H1 (cell line): ENCODE data around the gene RPS6KA5. TPM values are rescaled to one million over a fixed set of nuclear protein-coding genes. Genes with fewer than 3 reads are reported as not detected.
"Not testable (repeated sequence)": the region's sequence is repeated elsewhere in the genome, so short reads cannot be mapped to it uniquely, and the experiment has no call there.

ENCODE experiments used
- CTCF ChIA-PET: fragments of 300-600 bp; sonication (Branson Sonifier 250); formaldehyde crosslinking; loops from one replicate; lab custom pipeline; 2021; ENCODE audit not compliant: partially characterized antibody; lab: Charles Lee
- POLR2A ChIA-PET: fragments of 300-600 bp; sonication (Branson Sonifier 250); formaldehyde crosslinking; loops from one replicate; lab custom pipeline; 2021; ENCODE audit warnings: inconsistent platforms; ENCODE audit not compliant: partially characterized antibody; lab: Charles Lee
- DNase-seq, 2 experiments: peaks; one replicate each; pipeline versions ENCODE4 v3.0.0 to v3.0.0-alpha.2; 2010 to 2022; ENCODE audit warnings: low spot score in 2 of 2, low read depth in 1 of 2, mixed read lengths in 1 of 2
- FAIRE-seq: peaks from 2 replicates; lab custom pipeline; 2011; peaks lifted over from hg19 to GRCh38; lab: Jason Lieb, UNC
- H2AFZ ChIP-seq: 2 replicates; pipeline ENCODE4 v1.8.1; 2012; ENCODE audit warnings: low read length, inconsistent platforms
- H2AK5ac ChIP-seq: 2 replicates; pipeline ENCODE4 v1.6.1; 2013; ENCODE audit warnings: low read depth, low read length
- H2BK120ac ChIP-seq: replicated peaks from 2 replicates; pipeline ENCODE3; 2013; ENCODE audit warnings: low read depth, low read length, inconsistent platforms
- H2BK12ac ChIP-seq: 2 replicates; pipeline ENCODE4 v1.6.1; 2013; ENCODE audit warnings: low read depth, low read length
- H2BK15ac ChIP-seq: 2 replicates; pipeline ENCODE4 v1.6.1; 2013; ENCODE audit warnings: low read length
- H2BK20ac ChIP-seq: 2 replicates; pipeline ENCODE4 v1.6.1; 2013; ENCODE audit warnings: low read length
- H2BK5ac ChIP-seq: 2 replicates; pipeline ENCODE4 v1.6.1; 2013; ENCODE audit warnings: low read depth, low read length
- H3K14ac ChIP-seq: 2 replicates; pipeline ENCODE4 v1.6.1; 2013; ENCODE audit warnings: inconsistent platforms; ENCODE audit not compliant: insufficient read length
- H3K18ac ChIP-seq: 2 replicates; pipeline ENCODE4 v1.6.1; 2013; ENCODE audit warnings: low read length; ENCODE audit errors: extremely low read depth
- H3K23ac ChIP-seq: 2 replicates; pipeline ENCODE4 v1.6.1; 2013; ENCODE audit warnings: inconsistent platforms; ENCODE audit not compliant: insufficient read length
- H3K23me2 ChIP-seq: 2 replicates; pipeline ENCODE4 v1.6.1; 2013; ENCODE audit warnings: low read depth, low read length
- H3K27ac ChIP-seq: 2 replicates; pipeline ENCODE4 v1.6.1; 2011; ENCODE audit warnings: low read depth, low read length, inconsistent platforms
- H3K27me3 ChIP-seq, 4 experiments: replicated peaks in 1 of 4; 1 replicate in 1 of 4; 2 replicates in 3 of 4; pipeline versions ENCODE4 v1.6.1 to v1.8.1; 2011 to 2013; ENCODE audit warnings: low read length in 3 of 4, mild to moderate bottlenecking in 3 of 4, inconsistent platforms in 2 of 4, mixed read lengths in 2 of 4, moderate library complexity in 1 of 4; ENCODE audit not compliant: control insufficient read depth in 3 of 4, insufficient read depth in 3 of 4; ENCODE audit errors: extremely low read depth in 1 of 4
- H3K36me3 ChIP-seq, 4 experiments: 2 replicates each; pipeline versions ENCODE4 v1.6.1 to v1.8.1; 2011 to 2013; ENCODE audit warnings: mild to moderate bottlenecking in 4 of 4, low read length in 3 of 4, moderate library complexity in 2 of 4, control low read depth in 1 of 4, inconsistent platforms in 1 of 4; ENCODE audit not compliant: insufficient read depth in 4 of 4, control insufficient read depth in 2 of 4
- H3K4ac ChIP-seq: replicated peaks from 2 replicates; pipeline ENCODE3; 2013; ENCODE audit warnings: low read length, low read depth, mixed read lengths, inconsistent platforms; ENCODE audit not compliant: insufficient read length
- H3K4me1 ChIP-seq, 4 experiments: replicated peaks in 1 of 4; 1 replicate in 1 of 4; 2 replicates in 3 of 4; pipeline versions ENCODE4 v1.6.1 to v1.8.1; 2011 to 2013; ENCODE audit warnings: low read length in 3 of 4, inconsistent platforms in 2 of 4, mixed read lengths in 1 of 4; ENCODE audit not compliant: insufficient read depth in 4 of 4, control insufficient read depth in 3 of 4
- H3K4me2 ChIP-seq, 2 experiments: 2 replicates each; pipeline versions ENCODE4 v1.6.1 to v1.8.1; 2011 to 2013; ENCODE audit warnings: low read depth in 2 of 2, low read length in 2 of 2, control low read depth in 1 of 2, inconsistent platforms in 1 of 2, mild to moderate bottlenecking in 1 of 2; ENCODE audit not compliant: insufficient read depth in 1 of 2
- H3K4me3 ChIP-seq, 4 experiments: fragments of 200-600, 300-600 bp in 1 of 4; sonication (generic), shearing (Covaris generic), sonication (Bioruptor Twin) in 1 of 4; 2 replicates each; pipeline versions ENCODE4 v1.5.1 to v1.8.1; 2011 to 2016; ENCODE audit warnings: low read length in 4 of 4, low read depth in 3 of 4, control low read depth in 2 of 4, inconsistent platforms in 2 of 4, mild to moderate bottlenecking in 2 of 4, mixed read lengths in 1 of 4, moderate library complexity in 1 of 4; ENCODE audit not compliant: insufficient read depth in 2 of 4; ENCODE audit errors: extremely low read depth in 1 of 4
- H3K56ac ChIP-seq: replicated peaks from 2 replicates; pipeline ENCODE3; 2013; ENCODE audit warnings: low read depth, mild to moderate bottlenecking, mixed read lengths, low read length, inconsistent platforms; ENCODE audit not compliant: insufficient read length
- H3K79me1 ChIP-seq: 2 replicates; pipeline ENCODE4 v1.6.1; 2013; ENCODE audit warnings: low read depth, low read length, control low read depth
- H3K79me2 ChIP-seq, 2 experiments: 2 replicates each; pipeline versions ENCODE4 v1.6.1 to v1.8.1; 2012 to 2013; ENCODE audit warnings: low read length in 2 of 2, mild to moderate bottlenecking in 2 of 2, inconsistent platforms in 1 of 2; ENCODE audit not compliant: insufficient read depth in 2 of 2, control insufficient read depth in 1 of 2
- H3K9ac ChIP-seq, 4 experiments: replicated peaks in 1 of 4; 1 replicate in 1 of 4; 2 replicates in 3 of 4; pipeline versions ENCODE4 v1.6.1 to v1.8.1; 2011 to 2013; ENCODE audit warnings: low read depth in 3 of 4, low read length in 3 of 4, control low read depth in 2 of 4, mild to moderate bottlenecking in 2 of 4, moderate library complexity in 2 of 4, inconsistent platforms in 1 of 4; ENCODE audit errors: extremely low read depth in 1 of 4
- H3K9me3 ChIP-seq, 2 experiments: 2 replicates each; pipeline versions ENCODE4 v1.6.1 to v1.8.1; 2012 to 2013; ENCODE audit warnings: mild to moderate bottlenecking in 2 of 2, moderate library complexity in 2 of 2, control low read depth in 1 of 2, inconsistent platforms in 1 of 2, low read depth in 1 of 2, low read length in 1 of 2, mixed read lengths in 1 of 2; ENCODE audit not compliant: insufficient read depth in 2 of 2
- H4K20me1 ChIP-seq, 2 experiments: replicated peaks in 1 of 2; 2 replicates each; pipeline versions ENCODE3 to v1.8.1; 2011 to 2013; ENCODE audit warnings: inconsistent platforms in 2 of 2, low read length in 2 of 2, mild to moderate bottlenecking in 1 of 2; ENCODE audit not compliant: insufficient read depth in 2 of 2, control insufficient read depth in 1 of 2
- H4K5ac ChIP-seq: 2 replicates; pipeline ENCODE4 v1.6.1; 2013; ENCODE audit warnings: low read length, low read depth, mixed read lengths, inconsistent platforms; ENCODE audit not compliant: insufficient read length
- H4K8ac ChIP-seq: 2 replicates; pipeline ENCODE4 v1.8.0; 2013; ENCODE audit warnings: mild to moderate bottlenecking, moderate library complexity, low read length, inconsistent platforms; ENCODE audit not compliant: insufficient read depth; ENCODE audit errors: extremely low read depth
- H4K91ac ChIP-seq: replicated peaks from 2 replicates; pipeline ENCODE3; 2013; ENCODE audit warnings: low read length, mixed read lengths, inconsistent platforms; ENCODE audit not compliant: insufficient read length
- EP300 ChIP-seq, 2 experiments: IDR thresholded peaks; 1 replicate in 1 of 2; 2 replicates in 1 of 2; pipeline ENCODE4 v1.6.1; 2011 to 2012; ENCODE audit warnings: low read depth in 2 of 2, low read length in 2 of 2, mild to moderate bottlenecking in 2 of 2, borderline replicate concordance in 1 of 2, inconsistent platforms in 1 of 2, moderate library complexity in 1 of 2
- WGBS, 2 experiments: shearing (Covaris generic) in 1 of 2; methylation state at CpG; one replicate each; pipeline versions ENCODE4 v1.1.6 to v1.1.7; 2013 to 2015; ENCODE audit warnings: low lambda C conversion rate in 2 of 2, mixed read lengths in 2 of 2, inconsistent platforms in 1 of 2, low coverage in 1 of 2, missing lambda C conversion rate in 1 of 2; ENCODE audit not compliant: insufficient replicate concordance in 2 of 2, insufficient coverage in 1 of 2, insufficient read length in 1 of 2; ENCODE audit errors: extremely low coverage in 1 of 2, missing lambda C conversion rate in 1 of 2; 5-methylcytosine and 5-hydroxymethylcytosine counted together
- polyA plus RNA-seq, 7 experiments: library from polyadenylated mRNA; depleted of rRNA in 3 of 7; stranded (reverse) in 5 of 7; unstranded in 2 of 7; fragments of >200 nt in 5 of 7; fragments of 200-250 nt in 2 of 7; gene quantifications; 1 replicate in 5 of 7; 2 replicates in 1 of 7; 4 replicates in 1 of 7; pipeline versions ENCODE4 v1.2.1 to v1.2.3, GENCODE V29; 2011 to 2013; ENCODE audit warnings: missing spikeins in 2 of 7, mixed read lengths in 2 of 7
- total RNA-seq: library from RNA; stranded (reverse); fragmentation: NEBNext Ultra II Directional; extraction: Animal tissue kit (Norgen Biotek cat#: 25700); gene quantifications from 2 replicates; pipeline ENCODE4 v1.2.1, GENCODE V29; 2021

Gene RPS6KA5
- total and polyA plus RNA-seq, 2 of the 8 experiments (the other 6 are each of a cell fraction or from before 2014, with no cell fraction given) = 0.85 to 3.1 TPM

DNA sequence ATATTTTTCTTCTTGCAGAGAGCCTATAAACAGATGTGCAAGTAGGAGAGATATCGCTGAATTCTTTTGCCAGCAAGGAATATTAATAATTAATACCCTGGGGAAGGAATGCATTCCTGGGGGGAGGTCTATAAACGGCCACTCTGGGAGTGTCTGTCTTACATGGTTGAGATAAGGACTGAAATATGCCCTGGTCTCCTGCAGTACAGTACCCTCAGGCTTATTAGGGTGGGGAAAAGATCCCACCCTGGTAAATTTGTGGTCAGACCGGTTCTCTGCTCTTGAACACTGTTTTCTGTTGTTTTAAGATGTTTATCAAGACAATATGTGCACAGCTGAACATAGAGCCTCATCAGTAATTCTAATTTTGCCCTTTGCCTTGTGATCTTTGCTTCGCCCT lies 236.9 kb downstream of the RPS6KA5 start:
- peaks cover 10 to 19% (median 15%) of the 10 kb centered on the region in 4 experiments for H3K27me3 ChIP-seq
- not testable (repeated sequence) for H3K27ac ChIP-seq, H4K8ac ChIP-seq, H4K91ac ChIP-seq, H4K5ac ChIP-seq, H2BK5ac ChIP-seq, H3K9ac ChIP-seq, H3K56ac ChIP-seq, H3K14ac ChIP-seq, DNase-seq
- peak in 1 of 2 experiments; percentile 34; a peak in 1 of 3 replicates for TF ChIP-seq EP300 (IDR thresholded peaks at IDR 0.05; ENCODE audit: borderline replicate concordance in 1 of 2, low read depth in 2 of 2, low read length in 2 of 2)
- TF ChIP-seq, all 59 proteins: peak for 1; not testable (repeated sequence) for 58
- H3K79me1 ChIP-seq, H3K18ac ChIP-seq, H2BK15ac ChIP-seq, H2AFZ ChIP-seq, H2BK120ac ChIP-seq, H3K4me1 ChIP-seq, H3K4me3 ChIP-seq, H3K4ac ChIP-seq, FAIRE-seq, H3K36me3 ChIP-seq, H4K20me1 ChIP-seq, H3K23ac ChIP-seq, H2BK12ac ChIP-seq, H3K4me2 ChIP-seq, CTCF ChIA-PET, H3K79me2 ChIP-seq, H3K9me3 ChIP-seq, H3K23me2 ChIP-seq, H2BK20ac ChIP-seq, H2AK5ac ChIP-seq, POLR2A ChIA-PET: not testable (repeated sequence)
- 77% methylated on average over 4 of the region's 4 CpGs; no CpG with 5 or more reads in 1 of the 2 experiments for WGBS, 2 experiments
